Liver (tissue), 9 donors: Measurements from ENCODE around the gene RAD54L2. TPM values are rescaled to one million over a fixed set of nuclear protein-coding genes. Genes with fewer than 3 reads are reported as not detected.

ENCODE experiments used
- DNase-seq: peaks from one replicate; pipeline ENCODE4 v3.0.0-alpha.2; 2017; ENCODE audit warnings: low spot score
- H3K27ac ChIP-seq, 2 donors: one replicate each; pipeline ENCODE4 v1.7.0; 2013; ENCODE audit warnings: inconsistent platforms in 2 of 2, low read length in 2 of 2, control low read depth in 1 of 2, low read depth in 1 of 2, mild to moderate bottlenecking in 1 of 2
- H3K27me3 ChIP-seq, 4 donors: one replicate each; pipeline versions ENCODE4 v1.6.1 to v1.7.0; 2013; ENCODE audit warnings: low read length in 3 of 4, inconsistent platforms in 1 of 4, mild to moderate bottlenecking in 1 of 4, moderate library complexity in 1 of 4; ENCODE audit not compliant: control insufficient read depth in 4 of 4, insufficient read depth in 4 of 4
- H3K36me3 ChIP-seq, 4 donors: one replicate each; pipeline versions ENCODE4 v1.6.1 to v1.7.0; 2013; ENCODE audit warnings: low read length in 3 of 4, mild to moderate bottlenecking in 3 of 4, low read depth in 1 of 4, moderate library complexity in 1 of 4; ENCODE audit not compliant: control insufficient read depth in 4 of 4, insufficient read depth in 3 of 4
- H3K4me1 ChIP-seq, 4 donors: one replicate each; pipeline versions ENCODE4 v1.6.1 to v1.7.0; 2013; ENCODE audit warnings: low read length in 3 of 4, mild to moderate bottlenecking in 3 of 4, moderate library complexity in 1 of 4; ENCODE audit not compliant: control insufficient read depth in 4 of 4, insufficient read depth in 4 of 4
- H3K4me3 ChIP-seq, 3 donors: one replicate each; pipeline versions ENCODE4 v1.6.1 to v1.7.0; 2013; ENCODE audit warnings: low read length in 3 of 3, control low read depth in 1 of 3, low read depth in 1 of 3, mild to moderate bottlenecking in 1 of 3
- H3K9ac ChIP-seq, 2 donors: one replicate each; pipeline ENCODE4 v1.7.0; 2013; ENCODE audit warnings: low read length in 2 of 2, mild to moderate bottlenecking in 2 of 2, moderate library complexity in 2 of 2, control low read depth in 1 of 2, low read depth in 1 of 2
- H3K9me3 ChIP-seq, 4 donors: one replicate each; pipeline versions ENCODE4 v1.6.1 to v1.7.0; 2013; ENCODE audit warnings: low read length in 3 of 4; ENCODE audit not compliant: control insufficient read depth in 4 of 4
- ATF3 ChIP-seq: IDR thresholded peaks from 2 replicates; pipeline ENCODE4 v1.6.1; 2016; ENCODE audit warnings: antibody characterized with exemption
- CTCF ChIP-seq: fragments of 150-350 bp; IDR thresholded peaks from 2 replicates; pipeline ENCODE4 v1.5.1; 2017; ENCODE audit warnings: improper control_type of control experiment, low read depth, low read length; ENCODE audit not compliant: missing input control
- EGR1 ChIP-seq, 2 donors: IDR thresholded peaks; 2 replicates each; pipeline ENCODE4 v1.6.1; 2016 to 2018; ENCODE audit warnings: antibody characterized with exemption in 2 of 2, low read depth in 2 of 2
- FOXA1 ChIP-seq: IDR thresholded peaks from 2 replicates; pipeline ENCODE4 v1.6.1; 2016; ENCODE audit warnings: antibody characterized with exemption
- FOXA2 ChIP-seq: IDR thresholded peaks from 2 replicates; pipeline ENCODE4 v1.6.1; 2016; ENCODE audit warnings: antibody characterized with exemption
- GABPA ChIP-seq, 2 donors: IDR thresholded peaks in 1 of 2; conservative IDR thresholded peaks in 1 of 2; 2 replicates each; pipeline ENCODE4 v1.6.1; 2016; ENCODE audit warnings: antibody characterized with exemption in 2 of 2, mild to moderate bottlenecking in 1 of 2, moderate library complexity in 1 of 2
- HNF4A ChIP-seq, 2 donors: conservative IDR thresholded peaks; 2 replicates each; pipeline ENCODE4 v1.6.1; 2016; ENCODE audit warnings: antibody characterized with exemption in 2 of 2, mild to moderate bottlenecking in 2 of 2
- HNF4G ChIP-seq: IDR thresholded peaks from 2 replicates; pipeline ENCODE4 v1.6.1; 2016; ENCODE audit warnings: antibody characterized with exemption
- JUND ChIP-seq, 2 donors: IDR thresholded peaks; 2 replicates each; pipeline ENCODE4 v1.6.1; 2016; ENCODE audit warnings: antibody characterized with exemption in 2 of 2
- MAX ChIP-seq: IDR thresholded peaks from 2 replicates; pipeline ENCODE4 v1.6.1; 2016; ENCODE audit warnings: antibody characterized with exemption
- NR2F2 ChIP-seq: IDR thresholded peaks from 2 replicates; pipeline ENCODE4 v1.6.1; 2016; ENCODE audit warnings: antibody characterized with exemption
- RAD21 ChIP-seq, 2 donors: IDR thresholded peaks; 2 replicates each; pipeline ENCODE4 v1.6.1; 2016; ENCODE audit warnings: antibody characterized with exemption in 2 of 2, mild to moderate bottlenecking in 2 of 2
- REST ChIP-seq: IDR thresholded peaks from 2 replicates; pipeline ENCODE4 v1.6.1; 2016; ENCODE audit warnings: antibody characterized with exemption, mild to moderate bottlenecking
- RXRA ChIP-seq, 2 donors: IDR thresholded peaks; 2 replicates each; pipeline ENCODE4 v1.6.1; 2017 to 2018; ENCODE audit warnings: antibody characterized with exemption in 2 of 2, mild to moderate bottlenecking in 1 of 2
- SP1 ChIP-seq: IDR thresholded peaks from 2 replicates; pipeline ENCODE4 v1.6.1; 2018; ENCODE audit warnings: antibody characterized with exemption, mild to moderate bottlenecking
- TAF1 ChIP-seq: conservative IDR thresholded peaks from 2 replicates; pipeline ENCODE4 v1.6.1; 2016; ENCODE audit warnings: antibody characterized with exemption, mild to moderate bottlenecking
- YY1 ChIP-seq: IDR thresholded peaks from 2 replicates; pipeline ENCODE4 v1.6.1; 2016; ENCODE audit warnings: antibody characterized with exemption, mild to moderate bottlenecking
- ZBTB33 ChIP-seq: IDR thresholded peaks from 2 replicates; pipeline ENCODE4 v1.6.1; 2016; ENCODE audit warnings: antibody characterized with exemption
- WGBS: extraction: QIAGEN DNeasy Blood & Tissue Kit; methylation state at CpG from one replicate; pipeline ENCODE4 v1.1.7; 2013; 5-methylcytosine and 5-hydroxymethylcytosine counted together
- polyA plus RNA-seq, 2 donors: library from polyadenylated mRNA; stranded (reverse) in 1 of 2; unstranded in 1 of 2; fragments of 200-250 nt in 1 of 2; fragments of >200 nt in 1 of 2; fragmentation: Nextera tagmentation in 1 of 2; extraction: Ambion mirVana in 1 of 2; gene quantifications; one replicate each; pipeline versions ENCODE4 v1.2.1 to v1.2.3, GENCODE V29; 2013 to 2015
- total RNA-seq, 2 donors: library from RNA; depleted of rRNA; stranded (reverse); fragments of >200 nt; gene quantifications; one replicate each; pipeline ENCODE4 v1.2.3, GENCODE V29; 2014
- donor health status: healthy.
- donor health status: healthy.
- donor health status: healthy.
- donor health status: healthy.
- donor health status: healthy.

Gene RAD54L2
- total and polyA plus RNA-seq, 4 donors = 1.9 to 25.1 (median 8.0) TPM

GRCh38 chr3:51514210-51514609 lies 24.3 kb upstream of the RAD54L2 start:
- Histone ChIP-seq H3K9me3 (no peaks in the 10 kb centered on the region), H3K4me3 (no peak overlapping the region), H3K4me1 (no peaks in the 10 kb centered on the region), H3K9ac (no peak overlapping the region), H3K27ac (no peak overlapping the region), H3K27me3 (no peaks in the 10 kb centered on the region), H3K36me3 (no peaks in the 10 kb centered on the region)
- TF ChIP-seq CTCF (no peak), EGR1 (IDR thresholded peaks at IDR 0.05; ENCODE audit: low read depth in 2 of 2) (no peak), RXRA (IDR thresholded peaks at IDR 0.05) (no peak), MAX (no peak), ZBTB33 (no peak), YY1 (no peak), JUND (IDR thresholded peaks at IDR 0.05) (no peak), TAF1 (no peak), HNF4G (no peak), ATF3 (no peak), GABPA (IDR thresholded peaks at IDR 0.05 in 1 of 2, conservative IDR thresholded peaks at IDR 0.05 in 1 of 2) (no peak), HNF4A (conservative IDR thresholded peaks at IDR 0.05) (no peak), SP1 (no peak)
- WGBS = 87% methylated on average over 5 of the region's 5 CpGs
- DNase-seq = no peak

GRCh38 chr3:51519848-51520247 lies 18.7 kb upstream of the RAD54L2 start:
- no peak overlapping the region for H3K4me3 ChIP-seq
- no peaks in the 10 kb centered on the region for H3K36me3 ChIP-seq
- H3K27me3 ChIP-seq = no peaks in the 10 kb centered on the region
- H3K4me1 ChIP-seq = peaks cover 0 to 2% (median 0%) of the 10 kb centered on the region in 4 donors
- no peak for TF ChIP-seq ATF3
- no peak for TF ChIP-seq CTCF
- no peak for TF ChIP-seq EGR1 (IDR thresholded peaks at IDR 0.05; ENCODE audit: low read depth in 2 of 2)
- TF ChIP-seq YY1 = no peak
- no peak for TF ChIP-seq MAX
- TF ChIP-seq SP1 = no peak
- no peak for TF ChIP-seq HNF4G
- TF ChIP-seq HNF4A (conservative IDR thresholded peaks at IDR 0.05) = no peak
- TF ChIP-seq FOXA2 = no peak
- no peak for TF ChIP-seq JUND (IDR thresholded peaks at IDR 0.05)
- TF ChIP-seq NR2F2 = no peak
- TF ChIP-seq FOXA1 = no peak
- TF ChIP-seq GABPA (IDR thresholded peaks at IDR 0.05 in 1 of 2, conservative IDR thresholded peaks at IDR 0.05 in 1 of 2) = no peak
- TF ChIP-seq RAD21 (IDR thresholded peaks at IDR 0.05) = no peak
- no peak for TF ChIP-seq TAF1
- no peak for TF ChIP-seq ZBTB33
- TF ChIP-seq REST = no peak
- H3K9ac ChIP-seq = no peak overlapping the region
- no peak for DNase-seq
- H3K27ac ChIP-seq = no peak overlapping the region
- WGBS = 73% methylated on average over 2 of the region's 2 CpGs
- no peaks in the 10 kb centered on the region for H3K9me3 ChIP-seq
